Endothelial cell (in vitro differentiated cells): ENCODE results near the gene CTXND1. TPM values are rescaled to one million over a fixed set of nuclear protein-coding genes. Genes with fewer than 3 reads are reported as not detected.

Source experiments
- DNase-seq: peaks from one replicate; pipeline ENCODE4 v3.0.0; 2021; ENCODE audit warnings: low spot score
- H3K27ac Mint-ChIP-seq: one replicate; pipeline ENCODE4 v1.8.0; 2021; ENCODE audit warnings: mixed read lengths, inconsistent platforms; ENCODE audit not compliant: unreplicated experiment
- H3K27me3 Mint-ChIP-seq: one replicate; pipeline ENCODE4 v1.8.0; 2021; ENCODE audit warnings: mild to moderate bottlenecking, moderate library complexity, mixed read lengths, inconsistent platforms; ENCODE audit not compliant: unreplicated experiment
- H3K36me3 Mint-ChIP-seq: one replicate; pipeline ENCODE4 v1.8.0; 2021; ENCODE audit warnings: mild to moderate bottlenecking, low read depth, mixed read lengths, inconsistent platforms; ENCODE audit not compliant: unreplicated experiment
- H3K4me1 Mint-ChIP-seq: one replicate; pipeline ENCODE4 v1.8.0; 2021; ENCODE audit warnings: mild to moderate bottlenecking, mixed read lengths, inconsistent platforms; ENCODE audit not compliant: unreplicated experiment
- H3K4me3 Mint-ChIP-seq: one replicate; pipeline ENCODE4 v1.8.0; 2021; ENCODE audit warnings: mild to moderate bottlenecking, mixed read lengths, inconsistent platforms; ENCODE audit not compliant: unreplicated experiment
- H3K9me3 Mint-ChIP-seq: one replicate; pipeline ENCODE4 v1.8.0; 2021; ENCODE audit warnings: mixed read lengths, inconsistent platforms; ENCODE audit not compliant: unreplicated experiment
- CTCF ChIP-seq: fragments of 200-600 bp; sonication (generic); IDR thresholded peaks from one replicate; pipeline ENCODE4 v1.5.0; 2021; ENCODE audit warnings: antibody characterized with exemption; ENCODE audit not compliant: unreplicated experiment
- total RNA-seq: library from RNA; stranded (reverse); fragmentation: NEBNext Ultra II Directional; extraction: Animal tissue kit (Norgen Biotek cat#: 25700); gene quantifications from one replicate; pipeline ENCODE4 v1.2.1, GENCODE V29; 2021; ENCODE audit not compliant: unreplicated experiment

The CTXND1 gene
- total RNA-seq, 1 donor from 2014 or later, result 0.03 TPM

GRCh38 chr15:80275961-80276360 is 23.9 kb upstream of the CTXND1 start:
- Mint-ChIP-seq H3K4me3 (no peak overlapping the region), H3K36me3 (no peaks in the 10 kb centered on the region), H3K27ac (no peak overlapping the region), H3K27me3 (peaks cover 4% of the 10 kb centered on the region), H3K4me1 (peaks cover 9% of the 10 kb centered on the region), H3K9me3 (no peaks in the 10 kb centered on the region)
- TF ChIP-seq CTCF, result no peak
- no peak for DNase-seq

GRCh38 chr15:80274996-80275395 is 23.0 kb upstream of the CTXND1 start:
- Mint-ChIP-seq H3K9me3 (no peaks in the 10 kb centered on the region), H3K4me1 (no peaks in the 10 kb centered on the region), H3K36me3 (no peaks in the 10 kb centered on the region), H3K27me3 (peaks cover 4% of the 10 kb centered on the region), H3K27ac (no peak overlapping the region), H3K4me3 (no peak overlapping the region)
- TF ChIP-seq CTCF, result no peak
- no peak for DNase-seq

- no peak for DNase-seq
- Mint-ChIP-seq H3K36me3 (no peaks in the 10 kb centered on the region), H3K4me3 (no peak overlapping the region)
Observed at GRCh38 chr15:80274554-80274953, 22.5 kb upstream of the CTXND1 start.

GRCh38 chr15:80272987-80273386 is 21.0 kb upstream of the CTXND1 start:
- no peak overlapping the region for H3K4me3 Mint-ChIP-seq
- no peak for TF ChIP-seq CTCF
- H3K27me3 Mint-ChIP-seq, result peaks cover 6% of the 10 kb centered on the region
- H3K27ac Mint-ChIP-seq, result no peak overlapping the region
- H3K9me3 Mint-ChIP-seq, result no peaks in the 10 kb centered on the region
- H3K36me3 Mint-ChIP-seq, result no peaks in the 10 kb centered on the region
- DNase-seq, result no peak
- no peaks in the 10 kb centered on the region for H3K4me1 Mint-ChIP-seq

More at GRCh38 chr15:80274554-80274953, 22.5 kb upstream of the CTXND1 start:
- Mint-ChIP-seq H3K4me1 (no peaks in the 10 kb centered on the region), H3K27me3 (peaks cover 4% of the 10 kb centered on the region), H3K27ac (no peak overlapping the region), H3K9me3 (no peaks in the 10 kb centered on the region)
- no peak for TF ChIP-seq CTCF

GRCh38 chr15:80270472-80270871 is 18.5 kb upstream of the CTXND1 start:
- no peak for DNase-seq
- peaks cover 8% of the 10 kb centered on the region for H3K27me3 Mint-ChIP-seq
- H3K36me3 Mint-ChIP-seq, result no peaks in the 10 kb centered on the region

More at GRCh38 chr15:80270472-80270871, 18.5 kb upstream of the CTXND1 start:
- TF ChIP-seq CTCF, result no peak
- no peaks in the 10 kb centered on the region for H3K4me1 Mint-ChIP-seq
- no peak overlapping the region for H3K4me3 Mint-ChIP-seq
- H3K27ac Mint-ChIP-seq, result no peak overlapping the region
- H3K9me3 Mint-ChIP-seq, result no peaks in the 10 kb centered on the region
